Epithelial cell of umbilical artery (primary cell): Measurements from ENCODE around the gene CORIN. TPM values are rescaled to one million over a fixed set of nuclear protein-coding genes. Genes with fewer than 3 reads are reported as not detected.

Experiments
- total RNA-seq: library from RNA; depleted of rRNA; stranded (reverse); fragments of >200 nt; gene quantifications from 2 replicates; pipeline ENCODE4 v1.2.3, GENCODE V29; 2014

The CORIN gene
- under 0.01 TPM in 1 of 2 replicates, not detected in the other for total RNA-seq

GRCh38 chr4:47837908-47838294, at the start of gene CORIN:
CORIN (minus strand) TSS chr4:47838067; CDS start chr4:47837949, 118 bp downstream.

Other genes starting within 250 kb of the CORIN start
- 5.5 and 7.0 TPM in 2 replicates for gene NFXL1, start 76.5 kb upstream of the CORIN start, total RNA-seq
- gene CNGA1, start 178.6 kb upstream of the CORIN start, total RNA-seq, result 0.32 TPM in 1 of 2 replicates, not detected in the other
- 2.0 and 3.2 TPM in 2 replicates for gene NIPAL1, start 178.7 kb upstream of the CORIN start, total RNA-seq